ENCODE data around the gene TIGD4. TPM values are rescaled to one million over a fixed set of nuclear protein-coding genes. Genes with fewer than 3 reads are reported as not detected.
A peak's percentile ranks its signal among the peaks of the same experiment; 100 is the strongest.

The TIGD4 gene
- polyA plus RNA-seq = under 1 TPM in 1 of 3 donors, not detected in 2; 0.09 TPM

DNA sequence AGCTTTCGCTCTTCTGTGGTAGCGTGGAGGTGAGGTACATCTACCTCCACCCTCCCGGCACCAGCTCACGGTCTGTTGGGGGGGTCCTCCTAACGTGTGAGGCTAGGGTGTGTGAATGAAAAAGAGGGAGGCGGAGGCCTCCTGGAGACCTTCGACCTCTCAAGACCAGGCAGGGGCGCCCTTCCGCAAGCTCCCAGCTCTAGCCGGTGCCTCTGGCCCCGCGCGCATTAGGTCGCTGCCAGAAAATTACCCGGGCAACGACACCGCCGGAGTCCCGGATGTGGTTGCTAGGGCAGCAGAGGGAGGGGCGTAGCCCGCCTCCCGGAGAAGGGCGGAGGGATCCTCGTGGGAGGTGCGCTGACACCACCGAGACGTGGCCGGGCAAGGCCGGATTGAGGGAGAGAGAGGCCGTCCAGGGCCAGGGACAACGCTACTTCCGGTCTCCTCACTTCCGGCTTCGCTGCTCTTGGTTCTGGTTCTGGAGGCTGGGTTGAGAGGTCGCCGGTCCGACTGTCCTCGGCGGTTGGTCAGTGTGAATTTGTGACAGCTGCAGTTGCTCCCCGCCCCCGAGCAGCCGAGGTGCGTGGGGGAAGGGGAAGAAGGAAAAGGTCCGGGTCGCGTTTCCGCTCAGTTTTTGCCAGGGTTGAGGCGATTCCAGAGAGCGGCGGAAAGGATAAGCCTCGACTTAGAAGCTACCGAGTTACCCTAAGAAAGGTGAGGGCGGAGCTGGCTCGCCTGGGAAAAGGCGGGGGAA is at the start of gene TIGD4, which contains the start of gene ARFIP1:
TSS of gene TIGD4 (minus strand) at position 218 of the 754 bp plus-strand sequence. CDS start 8,726 bp downstream, outside the sequence.
TSS of gene ARFIP1 (plus strand) at position 442 of the 754 bp plus-strand sequence. CDS start 49,680 bp downstream, outside the sequence.
- Mint-ChIP-seq H3K4me3 (peak within 1 kb of the TSS; percentile 95 to 100 (median 98)), H3K9me3 (no peaks in the 10 kb centered on the region), H3K4me1 (peaks cover 47 to 48% of the 10 kb centered on the region in 2 donors), H3K36me3 (no peaks in the 10 kb centered on the region), H3K27ac (peak within 1 kb of the TSS; percentile 86 to 98 (median 95)), H3K27me3 (ENCODE audit: low read depth in 3 of 3) (peaks cover 8 to 13% (median 11%) of the 10 kb centered on the region in 3 donors)
- DNase-seq = peak; percentile 93 to 94 (median 94)

GRCh38 chr4:152828122-152828521 is 48.6 kb upstream of the TIGD4 start:
- H3K4me1 Mint-ChIP-seq = no peaks in the 10 kb centered on the region
- H3K9me3 Mint-ChIP-seq = peaks cover 0 to 11% (median 0%) of the 10 kb centered on the region in 6 donors
- H3K36me3 Mint-ChIP-seq = peaks cover 11 to 28% (median 14%) of the 10 kb centered on the region in 3 donors
- no peak overlapping the region for H3K27ac Mint-ChIP-seq
- DNase-seq = no peak
- peaks cover 0 to 2% (median 0%) of the 10 kb centered on the region in 3 donors for H3K27me3 Mint-ChIP-seq (ENCODE audit: low read depth in 3 of 3)
- H3K4me3 Mint-ChIP-seq = no peak overlapping the region

DNA sequence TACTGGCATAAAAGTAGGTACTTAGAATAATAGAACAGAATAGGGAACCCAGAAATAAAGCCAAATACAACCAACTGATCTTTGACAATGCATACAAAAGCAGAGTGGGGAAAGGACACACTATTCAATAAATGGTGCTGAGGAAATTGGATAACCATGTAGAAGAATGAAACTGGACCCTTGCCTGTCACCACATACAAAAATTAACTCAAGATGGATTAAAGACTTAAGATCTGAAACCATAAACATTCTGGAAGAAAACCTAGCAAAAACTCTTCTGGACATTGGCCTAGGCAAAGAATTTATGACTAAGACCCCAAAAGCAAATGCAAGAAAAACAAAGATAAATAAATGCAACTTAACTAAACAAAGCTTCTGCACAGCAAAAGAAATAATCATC is 45.8 kb upstream of the TIGD4 start:
- Mint-ChIP-seq H3K4me3 (no peak overlapping the region), H3K36me3 (peaks cover 3 to 26% (median 8%) of the 10 kb centered on the region in 3 donors), H3K4me1 (no peaks in the 10 kb centered on the region), H3K27me3 (ENCODE audit: low read depth in 3 of 3) (peaks cover 0 to 2% (median 0%) of the 10 kb centered on the region in 3 donors), H3K9me3 (peaks cover 0 to 11% (median 0%) of the 10 kb centered on the region in 6 donors), H3K27ac (peak overlapping the region in 1 of 6 donors; percentile 5)
- no peak for DNase-seq

GRCh38 chr4:152824561-152824960 is 45.0 kb upstream of the TIGD4 start:
- no peak overlapping the region for H3K27ac Mint-ChIP-seq
- peaks cover 0 to 2% (median 0%) of the 10 kb centered on the region in 3 donors for H3K27me3 Mint-ChIP-seq (ENCODE audit: low read depth in 3 of 3)
- H3K4me3 Mint-ChIP-seq = no peak overlapping the region

GRCh38 chr4:152822323-152822722 is 42.8 kb upstream of the TIGD4 start:
- Mint-ChIP-seq H3K27ac (no peak overlapping the region), H3K27me3 (ENCODE audit: low read depth in 3 of 3) (peaks cover 0 to 2% (median 0%) of the 10 kb centered on the region in 3 donors), H3K36me3 (peaks cover 0 to 11% (median 10%) of the 10 kb centered on the region in 3 donors), H3K9me3 (peaks cover 0 to 3% (median 0%) of the 10 kb centered on the region in 6 donors), H3K4me1 (peaks cover 5 to 8% of the 10 kb centered on the region in 2 donors), H3K4me3 (no peak overlapping the region)
- no peak for DNase-seq

More at GRCh38 chr4:152824561-152824960, 45.0 kb upstream of the TIGD4 start:
- DNase-seq = no peak
- Mint-ChIP-seq H3K36me3 (peaks cover 2 to 24% (median 11%) of the 10 kb centered on the region in 3 donors), H3K4me1 (no peaks in the 10 kb centered on the region), H3K9me3 (peaks cover 0 to 11% (median 0%) of the 10 kb centered on the region in 6 donors)

DNA sequence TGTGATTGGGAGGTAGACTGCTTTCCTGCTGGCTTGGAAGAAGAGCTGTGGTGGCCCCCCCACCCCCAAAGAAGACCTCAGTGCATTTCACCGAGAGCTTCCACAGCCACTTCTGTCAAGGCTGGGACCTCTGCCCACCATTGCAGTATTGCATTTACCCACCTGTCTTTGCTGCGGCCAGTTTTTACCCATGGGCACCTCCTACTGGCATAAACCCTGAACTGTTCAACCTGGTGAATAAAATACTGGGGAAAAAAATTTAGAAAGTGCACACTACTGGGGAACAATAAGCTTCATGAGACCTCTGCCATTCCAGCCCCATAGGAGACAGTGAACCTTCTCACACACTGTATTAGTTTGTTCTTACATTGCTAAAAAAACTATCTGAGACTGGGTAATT is 40.5 kb upstream of the TIGD4 start:
- no peaks in the 10 kb centered on the region for H3K27me3 Mint-ChIP-seq (ENCODE audit: low read depth in 3 of 3)
- peaks cover 5 to 24% (median 17%) of the 10 kb centered on the region in 3 donors for H3K36me3 Mint-ChIP-seq
- DNase-seq = no peak
- H3K4me3 Mint-ChIP-seq = no peak overlapping the region
- peaks cover 17 to 22% of the 10 kb centered on the region in 2 donors for H3K4me1 Mint-ChIP-seq
- H3K27ac Mint-ChIP-seq = no peak overlapping the region
- peaks cover 0 to 2% (median 0%) of the 10 kb centered on the region in 6 donors for H3K9me3 Mint-ChIP-seq

GRCh38 chr4:152819026-152819645 is 39.6 kb upstream of the TIGD4 start:
- Mint-ChIP-seq H3K4me1 (peaks cover 17 to 22% of the 10 kb centered on the region in 2 donors), H3K27me3 (ENCODE audit: low read depth in 3 of 3) (no peaks in the 10 kb centered on the region), H3K36me3 (peaks cover 5 to 31% (median 23%) of the 10 kb centered on the region in 3 donors), H3K27ac (no peak overlapping the region), H3K9me3 (peaks cover 0 to 3% (median 0%) of the 10 kb centered on the region in 6 donors), H3K4me3 (no peak overlapping the region)
- DNase-seq = no peak

GRCh38 chr4:152817331-152817730 is 37.8 kb upstream of the TIGD4 start:
- DNase-seq = no peak
- H3K27me3 Mint-ChIP-seq (ENCODE audit: low read depth in 3 of 3) = no peaks in the 10 kb centered on the region
- H3K27ac Mint-ChIP-seq = peak overlapping the region in 3 of 6 donors; percentile 10 to 35 (median 15)
- peaks cover 9 to 41% (median 34%) of the 10 kb centered on the region in 3 donors for H3K36me3 Mint-ChIP-seq
- no peak overlapping the region for H3K4me3 Mint-ChIP-seq
- peaks cover 0 to 4% (median 2%) of the 10 kb centered on the region in 6 donors for H3K9me3 Mint-ChIP-seq
- H3K4me1 Mint-ChIP-seq = peaks cover 19 to 22% of the 10 kb centered on the region in 2 donors

- Mint-ChIP-seq H3K27me3 (ENCODE audit: low read depth in 3 of 3) (no peaks in the 10 kb centered on the region), H3K27ac (peak overlapping the region in 1 of 6 donors; percentile 17), H3K4me1 (peaks cover 19 to 22% of the 10 kb centered on the region in 2 donors), H3K9me3 (peaks cover 0 to 4% (median 2%) of the 10 kb centered on the region in 6 donors), H3K4me3 (no peak overlapping the region), H3K36me3 (peaks cover 9 to 39% (median 36%) of the 10 kb centered on the region in 3 donors)
- no peak for DNase-seq
Measured at GRCh38 chr4:152815078-152815477, 35.5 kb upstream of the TIGD4 start.

- DNase-seq = no peak
- Mint-ChIP-seq H3K4me3 (no peak overlapping the region), H3K4me1 (peaks cover 26 to 27% of the 10 kb centered on the region in 2 donors), H3K27me3 (ENCODE audit: low read depth in 3 of 3) (no peaks in the 10 kb centered on the region), H3K27ac (peak overlapping the region in 1 of 6 donors; percentile 34), H3K36me3 (peaks cover 4 to 29% (median 24%) of the 10 kb centered on the region in 3 donors), H3K9me3 (peaks cover 0 to 4% (median under 1%) of the 10 kb centered on the region in 6 donors)
Measured at GRCh38 chr4:152810715-152811287, 31.3 kb upstream of the TIGD4 start.

DNA sequence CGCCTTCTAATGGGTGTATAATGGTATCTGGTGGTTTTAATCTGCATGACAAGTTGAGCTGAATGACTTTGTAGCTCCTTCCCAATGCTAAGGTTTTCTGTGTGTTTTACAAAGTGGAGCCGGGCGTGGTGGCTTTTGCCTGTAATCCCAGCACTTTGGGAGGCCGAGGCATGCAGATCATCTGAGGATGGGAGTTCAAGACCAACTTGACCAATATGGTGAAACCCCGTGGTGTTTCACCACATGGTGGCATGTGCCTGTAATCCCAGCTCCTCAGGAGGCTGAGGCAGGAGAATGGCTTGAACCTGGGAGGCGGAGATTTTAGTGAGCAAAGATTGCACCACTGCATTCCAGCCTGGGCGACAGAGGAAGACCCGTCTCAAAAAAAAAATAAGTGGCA is 29.1 kb upstream of the TIGD4 start:
- H3K27ac Mint-ChIP-seq = peak overlapping the region in 1 of 6 donors; percentile 41

GRCh38 chr4:152807294-152807829 is 27.8 kb upstream of the TIGD4 start:
- no peaks in the 10 kb centered on the region for H3K27me3 Mint-ChIP-seq (ENCODE audit: low read depth in 3 of 3)
- peak overlapping the region in 4 of 6 donors; percentile 2 to 64 (median 36) for H3K27ac Mint-ChIP-seq
- peak in 2 of 3 donors; percentile 4 to 15 for DNase-seq
- peak overlapping the region; percentile 16 to 72 (median 56) for H3K4me3 Mint-ChIP-seq
- peaks cover 0 to 8% (median 4%) of the 10 kb centered on the region in 3 donors for H3K36me3 Mint-ChIP-seq
- H3K9me3 Mint-ChIP-seq = no peaks in the 10 kb centered on the region
- H3K4me1 Mint-ChIP-seq = peaks cover 24 to 28% of the 10 kb centered on the region in 2 donors

More for the DNA sequence above, 29.1 kb upstream of the TIGD4 start:
- Mint-ChIP-seq H3K9me3 (no peaks in the 10 kb centered on the region), H3K4me1 (peaks cover 26 to 28% of the 10 kb centered on the region in 2 donors), H3K4me3 (no peak overlapping the region), H3K27me3 (ENCODE audit: low read depth in 3 of 3) (no peaks in the 10 kb centered on the region), H3K36me3 (peaks cover 0 to 14% (median 9%) of the 10 kb centered on the region in 3 donors)
- DNase-seq = no peak

DNA sequence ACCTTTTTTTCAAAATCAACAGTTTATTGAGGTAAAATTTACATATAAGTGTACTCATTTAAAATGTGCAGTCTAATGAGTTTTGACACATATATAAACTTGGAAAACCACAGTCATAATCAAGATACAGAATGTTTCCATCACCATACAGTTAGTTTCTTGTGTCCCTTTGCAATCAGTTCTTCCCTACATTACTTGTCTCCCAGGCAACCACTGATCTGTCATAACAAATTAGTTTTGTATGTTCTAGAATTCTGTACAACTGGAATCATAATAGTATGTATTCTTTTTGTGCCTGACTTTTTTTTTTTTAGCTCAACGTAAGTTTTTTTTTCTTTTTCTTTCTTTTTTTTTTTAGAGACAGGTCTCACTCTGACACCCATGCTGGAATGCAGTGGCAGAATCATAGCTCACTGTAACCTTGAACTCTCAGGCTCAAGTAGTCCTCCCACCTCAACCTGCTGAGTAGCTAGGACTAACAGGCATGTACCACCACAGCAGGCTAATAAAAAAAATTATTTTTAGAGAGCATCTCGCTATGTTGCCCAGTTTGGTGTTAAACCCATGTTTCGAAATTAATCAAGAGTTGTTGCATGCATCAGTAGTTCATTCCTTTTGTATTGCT is 27.1 kb upstream of the TIGD4 start:
- peak overlapping the region in 5 of 6 donors; percentile 6 to 36 (median 18) for H3K27ac Mint-ChIP-seq
- DNase-seq = no peak
- H3K9me3 Mint-ChIP-seq = no peaks in the 10 kb centered on the region
- peaks cover 0 to 4% (median 3%) of the 10 kb centered on the region in 3 donors for H3K36me3 Mint-ChIP-seq
- no peaks in the 10 kb centered on the region for H3K27me3 Mint-ChIP-seq (ENCODE audit: low read depth in 3 of 3)
- no peak overlapping the region for H3K4me3 Mint-ChIP-seq
- H3K4me1 Mint-ChIP-seq = peaks cover 24 to 28% of the 10 kb centered on the region in 2 donors
